ENCODE measurements around the gene KCNF1.

KCNF1 gene

DNA sequence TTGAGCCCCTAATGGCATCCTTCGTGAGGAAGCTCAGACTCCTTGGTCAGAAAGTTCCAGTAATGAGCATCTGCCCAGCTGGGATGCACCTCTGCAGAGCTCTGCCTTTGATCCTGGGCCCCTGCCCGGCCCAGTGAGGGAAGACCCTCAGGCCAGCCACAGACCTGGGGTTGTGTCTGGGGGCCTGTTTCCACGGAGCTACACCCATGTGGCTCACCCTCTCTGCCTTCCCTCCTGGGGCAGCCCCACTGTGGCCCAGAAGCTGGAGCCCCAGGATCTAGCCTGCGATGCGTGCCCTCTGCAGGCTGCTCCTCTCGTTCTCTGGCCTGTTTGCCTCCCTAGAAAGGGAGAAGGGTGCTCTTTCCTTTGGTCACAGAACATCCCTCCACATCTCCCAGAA, 9.8 kb downstream of the KCNF1 start:
- DNase-seq: no peak

DNA sequence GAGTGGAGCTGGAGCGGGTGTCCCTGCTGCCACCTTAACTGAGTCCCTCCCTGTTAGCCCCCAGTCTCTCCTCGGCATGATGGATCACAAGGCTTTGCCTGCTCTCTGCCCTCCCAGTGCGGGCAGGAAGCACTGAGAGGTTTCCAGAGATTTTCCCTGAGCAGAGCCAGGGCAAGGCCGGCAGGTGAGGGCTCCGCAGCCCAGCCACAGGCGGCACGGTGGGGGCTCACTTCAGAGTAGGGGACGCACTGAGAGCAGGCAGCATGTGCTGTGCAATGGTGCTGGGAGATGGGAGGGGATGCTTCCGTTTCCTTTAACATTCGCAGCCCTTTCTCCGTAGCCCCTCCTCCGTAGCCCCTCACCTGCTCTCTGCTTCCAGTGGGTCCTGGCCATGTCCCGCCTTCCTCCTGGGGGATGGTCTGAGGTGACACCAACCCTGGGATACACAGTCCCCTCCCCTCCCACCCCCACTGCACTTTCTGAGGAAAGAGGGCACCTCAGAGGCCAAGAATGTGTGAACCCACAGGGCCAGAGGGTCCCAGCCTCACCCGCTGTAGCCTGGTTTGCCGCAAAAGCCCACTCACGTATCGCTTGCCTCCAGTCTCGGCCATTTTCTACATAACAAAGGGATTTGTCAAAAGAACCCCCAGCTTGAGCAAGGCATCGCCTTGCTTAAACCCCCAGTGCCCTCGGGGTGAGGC, 10.7 kb downstream of the KCNF1 start:
- DNase-seq: no peak

DNA sequence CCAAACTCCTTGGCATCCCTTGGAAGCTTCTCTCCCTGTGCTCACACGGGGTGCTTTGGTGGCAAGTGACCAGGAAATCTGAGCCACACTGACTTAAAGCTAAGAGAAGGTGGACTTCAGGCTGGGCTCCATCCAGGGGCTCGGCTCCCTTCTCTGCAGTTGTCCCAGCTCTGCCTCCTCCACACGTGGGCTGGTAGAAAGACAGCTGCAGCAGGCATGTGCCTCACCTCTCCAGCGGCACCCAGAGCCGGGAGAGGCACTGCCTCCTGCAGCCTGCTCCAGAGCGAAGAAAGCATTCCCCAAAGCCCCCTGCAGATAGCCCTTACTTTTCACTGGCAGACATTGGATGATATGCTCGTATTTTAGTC, 11.3 kb downstream of the KCNF1 start:
- DNase-seq: no peak

DNA sequence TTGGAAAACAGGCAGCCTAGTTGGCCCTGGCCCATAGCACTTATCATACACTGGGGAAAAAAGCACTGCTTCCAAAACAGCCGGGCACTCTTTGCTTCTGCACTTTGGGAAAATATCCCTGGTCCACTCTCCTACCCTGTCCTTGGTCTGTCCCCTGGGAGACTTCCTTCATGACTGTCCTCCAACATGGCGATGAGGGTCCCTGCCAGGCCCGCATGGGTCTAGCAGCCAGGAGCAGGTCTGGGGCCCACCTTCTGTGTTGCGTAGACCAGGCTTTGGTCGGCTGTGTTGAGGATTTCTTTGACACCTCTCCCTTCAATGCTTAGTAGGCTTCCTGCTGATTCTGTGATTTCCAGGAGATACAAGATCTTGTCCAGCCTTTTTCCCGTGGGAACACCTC, 12.2 kb downstream of the KCNF1 start:
- no peak for DNase-seq

DNA sequence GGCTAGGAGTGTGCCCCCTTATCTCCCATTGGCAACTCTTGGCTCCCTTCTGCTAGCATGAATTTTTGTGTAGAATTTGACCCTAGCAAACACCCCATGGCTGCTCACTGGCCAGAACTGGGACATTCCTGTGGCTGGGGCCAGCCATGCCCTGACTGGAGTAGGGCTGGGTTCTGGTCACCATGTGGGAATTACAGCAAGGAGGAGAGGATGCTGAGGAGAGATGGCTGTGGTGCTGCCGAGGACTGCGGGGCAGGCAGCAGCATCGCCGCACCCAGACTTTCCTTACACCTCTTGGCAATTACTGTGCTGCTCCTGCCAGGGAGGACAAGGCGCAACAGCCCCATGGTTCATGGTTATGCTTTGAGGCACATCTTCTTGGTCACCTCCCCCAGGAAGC, 12.7 kb downstream of the KCNF1 start:
- no peak for DNase-seq

DNA sequence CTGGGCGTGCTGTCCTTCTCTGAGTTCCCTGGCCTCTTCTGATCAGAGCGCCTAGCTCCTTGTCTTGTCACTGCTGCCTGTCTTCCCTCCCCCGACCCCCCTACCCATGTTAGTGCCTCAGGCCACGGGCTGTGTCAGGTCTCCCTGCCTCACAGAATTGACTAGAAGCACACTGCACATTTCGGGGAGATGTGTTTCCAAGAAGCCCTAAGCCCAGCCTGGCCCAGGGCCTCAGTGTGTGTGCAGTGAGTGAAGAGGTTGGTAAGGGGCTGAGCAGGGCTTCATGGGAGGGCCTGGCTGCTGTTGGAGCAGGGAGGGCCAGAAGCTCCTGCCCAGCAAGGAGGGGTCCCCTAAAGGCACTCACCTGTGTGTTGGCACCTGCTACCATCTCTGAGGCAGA, 13.1 kb downstream of the KCNF1 start:
- no peak for DNase-seq

DNA sequence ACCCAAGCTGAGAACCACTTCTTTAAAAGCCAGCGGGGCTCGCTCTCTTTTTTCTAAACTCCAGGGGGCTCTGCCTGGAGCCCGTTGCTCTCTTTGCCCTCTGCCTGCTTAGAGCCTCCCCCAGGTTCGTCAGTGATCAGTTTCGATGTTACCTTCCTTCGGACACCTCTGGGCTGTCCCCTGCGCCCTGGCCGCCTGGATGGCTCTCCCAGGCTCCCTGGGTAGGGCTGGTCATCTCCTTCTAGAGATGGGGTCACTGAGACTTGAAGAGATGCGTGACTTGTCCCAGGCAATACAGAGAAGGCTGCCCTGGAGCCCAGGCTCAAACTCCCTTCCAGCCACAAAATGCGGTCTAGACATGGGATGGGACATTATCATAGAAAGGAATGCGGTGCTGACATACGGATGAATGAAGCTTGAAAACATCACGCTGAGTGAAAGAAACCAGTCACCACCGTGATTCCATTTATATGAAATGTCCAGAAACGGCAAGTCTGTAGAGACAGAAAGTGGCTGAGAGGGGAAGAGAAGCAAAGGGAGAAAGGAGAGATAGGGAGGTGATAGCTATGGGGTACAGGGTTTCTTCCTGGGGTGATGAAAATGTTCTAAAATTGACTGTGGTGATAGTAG, 14.6 kb downstream of the KCNF1 start:
- DNase-seq: no peak

DNA sequence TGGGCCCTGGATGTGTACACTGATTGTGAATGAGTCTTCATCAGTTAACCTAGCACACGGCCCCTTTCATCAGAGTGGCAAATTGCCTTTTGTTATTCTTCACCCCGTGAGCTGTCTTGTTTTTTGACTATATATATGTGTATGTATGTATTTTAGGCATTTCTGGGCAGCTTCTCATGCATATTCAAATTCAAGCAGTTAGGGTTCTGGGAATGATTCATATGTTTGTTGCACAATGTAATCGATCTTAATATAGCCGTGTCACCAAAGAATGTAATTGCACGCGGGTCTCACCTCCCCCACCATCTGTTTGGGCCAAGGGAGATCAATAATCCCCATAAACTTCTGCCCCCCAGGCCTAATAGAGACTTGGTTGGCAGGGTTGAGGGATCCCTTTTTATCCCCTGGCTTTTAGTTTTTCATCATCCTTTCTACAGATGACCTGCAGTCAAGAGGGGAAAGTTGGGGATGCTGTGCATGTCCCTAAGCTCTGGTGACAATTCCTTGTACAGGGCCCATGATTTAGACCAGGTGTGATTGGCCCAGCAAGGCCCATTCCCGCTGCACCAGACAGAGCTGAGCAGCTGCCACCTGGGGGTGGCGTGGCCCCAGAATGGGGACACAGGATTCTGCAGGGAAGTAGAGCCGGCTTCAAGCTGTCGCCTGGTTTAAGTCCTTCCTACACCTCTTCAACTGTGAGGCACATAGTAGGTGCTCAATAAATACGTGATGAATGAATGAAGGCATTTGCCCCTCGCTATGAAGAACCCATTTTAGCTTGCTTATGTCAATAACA, 19.2 kb downstream of the KCNF1 start:
- DNase-seq: no peak

DNA sequence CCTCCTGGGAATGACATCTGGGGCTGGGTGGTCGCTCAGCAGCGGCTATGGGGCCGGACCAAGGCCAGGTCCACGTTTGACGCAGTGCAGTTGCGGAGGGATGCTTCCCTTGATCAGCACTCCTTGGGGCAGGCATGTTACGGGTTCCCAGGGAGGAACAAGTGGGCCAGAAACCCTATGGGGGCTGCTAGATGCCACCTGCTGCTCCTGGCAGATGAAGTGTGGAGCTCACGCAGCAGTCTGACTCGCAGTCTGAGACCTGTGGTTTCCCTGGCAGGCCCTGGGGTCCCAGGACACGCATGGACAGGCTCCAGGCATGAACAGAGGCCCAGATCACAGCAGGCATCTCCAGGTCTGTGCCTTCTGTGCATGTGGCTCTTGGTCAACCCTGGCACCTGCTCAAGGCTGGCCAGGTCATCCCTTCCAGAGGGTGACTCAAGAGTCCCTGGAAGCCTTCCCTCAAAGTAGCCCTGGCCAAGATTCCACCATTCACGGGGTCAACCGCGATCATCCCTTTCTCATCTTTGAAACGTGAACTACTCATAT, 20.0 kb downstream of the KCNF1 start:
- no peak for DNase-seq

DNA sequence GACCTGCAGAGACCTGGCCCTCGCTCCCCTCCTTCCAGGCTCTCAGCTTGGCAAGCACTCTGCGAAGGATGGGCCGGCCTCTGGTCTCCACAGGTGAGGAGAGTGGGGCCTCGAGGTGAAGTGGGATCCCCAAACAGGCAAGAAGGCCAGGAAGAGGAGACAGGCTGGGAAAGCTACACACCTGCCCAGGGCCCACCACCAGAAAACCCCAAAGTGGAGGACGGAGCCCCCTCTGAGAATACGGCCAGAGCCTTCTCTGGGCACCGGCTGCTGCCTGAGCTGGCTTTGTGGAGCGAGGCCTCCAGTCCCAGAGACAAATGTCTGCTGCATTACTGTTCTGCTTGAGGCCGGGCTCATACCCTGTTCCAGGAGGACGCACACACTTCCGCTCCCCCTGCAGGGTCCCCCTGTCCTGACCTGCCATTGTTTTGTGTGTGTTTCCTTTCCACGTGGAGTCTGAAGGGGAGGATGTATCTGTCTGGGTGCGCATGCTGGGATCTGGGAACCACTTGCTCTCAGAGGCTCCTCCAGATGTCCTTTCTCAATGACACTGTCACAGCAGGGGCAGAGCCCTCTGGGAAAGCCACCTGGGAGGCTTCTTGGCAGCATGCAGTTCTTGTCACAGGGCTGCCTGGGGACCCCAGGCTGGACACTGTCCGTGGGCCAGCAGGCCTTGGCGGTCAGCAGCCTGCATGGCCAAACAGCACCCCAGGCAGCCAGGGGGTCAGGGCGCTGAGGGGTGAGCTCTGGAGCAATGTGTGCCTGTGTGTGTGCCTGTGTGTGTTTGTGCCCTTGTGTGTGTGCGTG, 20.8 kb downstream of the KCNF1 start:
- no peak for DNase-seq

DNA sequence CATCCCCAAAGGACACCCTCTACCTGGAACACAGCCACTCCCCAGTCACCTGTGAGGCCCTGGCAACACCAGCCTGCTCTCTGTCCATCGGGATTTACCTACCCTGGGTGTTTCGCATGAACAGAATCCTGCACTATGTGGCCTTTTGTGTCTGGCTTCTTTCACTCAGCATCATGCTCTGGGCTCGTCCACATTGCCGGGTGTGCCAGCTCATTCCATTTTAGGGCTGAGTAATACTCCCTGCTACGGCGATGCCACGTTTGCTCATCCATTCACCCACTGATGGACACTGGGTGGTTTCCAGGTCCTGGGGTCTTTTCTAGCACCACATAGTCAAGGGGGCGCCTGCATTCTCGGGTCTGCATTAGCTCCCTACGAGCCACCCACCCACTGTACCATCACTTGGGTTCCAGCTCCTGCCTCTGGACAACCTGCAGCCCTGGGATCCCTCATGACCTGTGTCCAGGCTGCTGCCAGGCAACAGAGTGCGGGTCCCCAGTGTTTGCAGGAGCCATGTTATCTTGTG, 22.0 kb downstream of the KCNF1 start:
- no peak for DNase-seq

DNA sequence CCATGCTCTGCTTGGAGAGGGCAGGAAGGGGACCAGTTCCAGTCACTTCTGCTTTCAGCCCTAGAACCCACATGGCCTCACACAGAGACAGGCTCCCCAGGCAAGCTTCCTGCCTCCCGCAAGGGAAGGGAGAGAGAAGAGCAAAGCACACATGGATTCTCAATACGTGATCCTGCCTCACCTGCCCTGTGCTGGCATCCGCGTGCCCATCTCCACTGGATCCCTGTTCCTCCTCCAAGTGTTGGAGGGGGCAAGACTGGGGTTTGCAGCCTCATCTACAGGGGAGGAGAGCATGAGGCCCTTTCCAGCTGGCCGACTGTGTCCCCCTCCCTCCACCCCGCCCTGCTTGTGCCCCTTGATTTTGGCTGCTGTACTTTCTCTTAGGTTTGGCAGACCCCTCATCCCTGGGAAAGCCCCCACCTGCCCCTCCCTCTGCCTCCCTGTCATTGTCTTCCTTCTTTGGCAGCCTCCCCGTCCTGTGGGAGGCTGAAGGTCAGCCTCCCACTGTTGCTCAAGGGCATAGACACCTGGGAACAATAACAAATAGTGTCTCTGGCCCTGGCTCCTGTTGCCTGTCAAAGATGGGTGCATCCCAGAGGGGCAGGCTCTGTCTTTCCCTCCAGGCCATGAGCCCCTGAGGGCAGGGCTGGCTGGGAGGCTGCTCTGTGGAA, 22.7 kb downstream of the KCNF1 start:
- no peak for DNase-seq

DNA sequence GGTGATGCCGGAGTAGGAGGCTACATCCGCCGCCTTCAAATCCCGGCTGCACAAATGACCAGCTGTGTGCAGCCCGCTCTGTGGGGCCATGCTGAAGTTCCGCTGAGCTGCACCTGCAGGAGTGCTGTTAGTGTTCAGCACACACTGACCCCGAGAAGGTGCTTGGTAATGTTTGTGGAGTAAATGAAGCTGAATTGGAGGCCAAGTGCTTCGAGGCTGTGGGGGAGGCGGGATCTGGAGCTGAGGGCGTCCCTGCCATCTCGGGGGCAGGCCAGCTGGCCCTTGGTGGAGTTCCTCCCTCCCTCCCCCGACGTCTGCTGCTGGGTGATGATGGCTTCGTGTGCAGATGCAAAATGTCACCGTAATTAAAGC, 23.2 kb downstream of the KCNF1 start:
- DNase-seq: no peak

DNA sequence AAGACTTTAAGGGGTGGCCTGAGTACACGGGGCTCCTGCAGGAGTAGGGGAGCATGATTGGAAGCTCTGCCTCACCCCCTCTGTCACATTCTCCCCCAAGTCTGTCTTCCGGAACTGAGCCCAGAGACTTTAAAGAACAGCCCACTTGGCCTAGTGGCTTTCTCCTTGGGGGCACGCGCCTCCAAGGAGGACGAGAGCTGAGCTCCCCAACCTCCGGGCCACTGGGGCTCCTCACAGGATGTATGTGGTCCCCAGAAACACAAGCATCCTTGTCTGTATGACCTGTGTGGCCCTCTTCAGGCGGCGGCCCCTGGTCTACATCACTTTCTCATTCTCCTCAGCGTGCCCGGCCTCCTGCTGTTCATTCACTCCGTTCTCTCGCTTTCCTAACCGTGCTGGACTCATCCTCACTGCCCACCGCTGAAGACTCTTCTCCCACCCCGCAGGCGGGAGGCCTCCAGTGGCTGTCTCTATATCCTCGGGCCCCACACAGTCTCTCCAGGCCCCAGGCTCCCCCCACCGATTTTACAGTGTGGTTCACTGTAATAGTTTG, 23.7 kb downstream of the KCNF1 start:
- no peak for DNase-seq

DNA sequence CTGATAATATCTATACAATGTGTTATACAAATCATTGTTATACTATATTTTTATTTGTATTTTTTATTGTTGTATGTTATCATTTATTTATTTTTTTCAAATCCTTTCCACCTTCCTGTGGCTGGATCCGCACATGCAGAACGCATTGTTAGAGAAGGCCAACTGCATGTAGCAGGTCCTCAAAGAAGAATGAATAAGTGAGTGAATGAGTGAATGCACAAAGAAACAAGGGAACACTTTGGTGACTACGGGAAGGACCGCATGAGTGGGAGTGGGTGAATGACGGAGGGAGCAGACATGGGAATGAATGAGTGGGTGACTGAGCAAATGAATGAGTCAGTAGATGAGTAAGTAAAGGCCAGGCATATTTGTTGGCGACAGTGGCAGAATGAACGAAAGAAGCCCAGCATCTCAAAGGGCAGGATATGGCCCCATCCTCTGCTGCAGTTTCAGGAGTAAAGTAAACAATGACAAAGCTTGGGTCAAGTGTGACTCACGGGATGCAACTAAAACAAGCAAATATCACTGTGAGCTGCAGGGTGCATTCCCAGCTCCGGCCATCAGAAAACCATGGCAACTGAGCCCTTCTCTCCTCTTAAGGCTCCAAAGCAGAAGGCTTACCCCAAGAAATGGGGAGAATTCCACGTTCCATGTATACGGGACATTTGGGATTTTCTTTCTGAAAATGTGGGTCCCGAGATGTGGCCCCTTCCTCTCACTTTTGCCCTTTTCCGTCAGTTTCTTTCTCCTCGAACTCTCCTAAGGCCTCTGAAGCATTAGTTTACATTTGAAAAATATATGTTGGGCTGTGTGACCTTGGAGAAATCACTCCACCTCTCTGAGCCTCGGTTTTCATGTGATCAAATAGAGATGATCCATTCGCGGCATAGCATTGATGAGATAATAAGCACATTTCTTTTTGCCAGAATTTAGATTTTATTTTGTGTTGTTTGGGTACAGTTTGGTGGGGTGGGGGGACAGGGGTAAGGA, 24.5 kb downstream of the KCNF1 start:
- DNase-seq: no peak

DNA sequence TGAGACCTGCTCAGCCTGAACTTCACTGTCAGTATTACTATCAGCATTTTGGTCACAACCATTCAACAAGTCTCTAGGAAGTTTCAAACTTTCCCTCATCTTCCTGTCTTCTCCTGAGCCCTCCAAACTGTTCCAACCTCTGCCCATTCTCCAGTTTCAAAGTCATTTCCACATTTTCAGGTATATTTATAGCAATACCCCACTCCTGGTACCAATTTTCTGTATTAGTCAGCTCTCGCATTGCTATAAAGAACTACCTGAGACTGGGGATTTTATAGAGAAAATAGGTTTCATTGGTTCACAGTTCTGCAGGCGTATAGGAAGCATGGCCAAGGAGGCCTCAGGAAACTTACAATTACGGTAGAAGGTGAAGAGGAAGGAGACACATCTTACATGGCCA, 27.3 kb downstream of the KCNF1 start:
- DNase-seq: no peak

DNA sequence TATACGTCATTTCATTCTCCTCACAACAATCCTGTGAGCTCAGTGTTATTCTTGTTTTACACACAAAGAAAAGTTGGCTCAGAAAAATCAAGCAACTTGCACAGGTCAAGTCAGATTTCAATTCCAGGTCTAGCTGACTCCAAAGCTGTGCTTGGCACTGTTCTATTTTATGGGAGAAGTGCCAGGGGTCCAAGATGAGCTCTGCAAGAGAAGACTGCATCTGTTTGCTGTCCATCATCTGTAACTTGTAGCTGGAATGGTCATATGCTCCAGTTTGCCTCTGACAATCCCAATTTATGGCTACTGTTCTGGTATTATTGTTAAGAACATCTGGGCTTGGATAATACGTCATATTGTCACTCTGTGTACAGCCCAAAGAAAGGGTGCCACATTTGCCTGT, 28.9 kb downstream of the KCNF1 start:
- DNase-seq: no peak

DNA sequence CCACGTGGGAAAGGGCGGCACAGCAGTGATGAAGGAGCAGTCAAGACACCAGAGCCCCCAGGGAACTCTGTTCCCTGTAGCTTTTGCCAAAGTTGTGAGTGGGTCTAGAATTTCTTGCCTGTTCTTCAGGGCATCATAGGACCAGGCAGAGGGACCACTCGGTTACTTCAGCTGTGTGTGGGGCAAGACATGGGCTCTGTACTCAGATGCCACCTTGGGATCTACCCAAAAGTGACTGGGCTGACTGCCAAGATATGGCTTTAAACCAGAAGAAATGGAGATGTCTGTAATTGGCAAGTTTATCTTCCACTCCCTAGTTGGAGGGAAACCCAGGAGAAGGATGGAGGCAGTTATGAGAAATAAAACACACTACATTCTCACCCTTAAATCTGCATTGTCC, 29.6 kb downstream of the KCNF1 start:
- no peak for DNase-seq

DNA sequence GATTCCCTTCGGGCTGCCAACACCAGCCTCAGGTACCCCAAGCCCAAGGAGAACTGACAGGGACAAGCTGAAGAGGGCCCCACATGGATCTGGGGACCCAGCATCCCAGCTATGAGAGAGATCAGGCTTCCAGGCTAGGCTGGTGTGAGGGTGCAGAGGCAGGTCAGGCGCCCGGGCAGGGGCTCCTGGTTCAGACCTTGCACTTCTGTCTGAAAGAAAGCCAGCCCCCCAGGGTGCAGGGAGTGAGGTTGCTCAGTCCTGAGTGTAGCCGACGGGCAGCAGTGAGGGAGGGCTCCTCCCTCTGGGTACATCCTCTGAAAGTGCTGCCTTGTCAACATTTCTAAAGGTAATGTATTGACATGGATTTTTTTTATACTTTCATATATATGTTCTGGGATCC, 33.1 kb downstream of the KCNF1 start:
- no peak for DNase-seq

DNA sequence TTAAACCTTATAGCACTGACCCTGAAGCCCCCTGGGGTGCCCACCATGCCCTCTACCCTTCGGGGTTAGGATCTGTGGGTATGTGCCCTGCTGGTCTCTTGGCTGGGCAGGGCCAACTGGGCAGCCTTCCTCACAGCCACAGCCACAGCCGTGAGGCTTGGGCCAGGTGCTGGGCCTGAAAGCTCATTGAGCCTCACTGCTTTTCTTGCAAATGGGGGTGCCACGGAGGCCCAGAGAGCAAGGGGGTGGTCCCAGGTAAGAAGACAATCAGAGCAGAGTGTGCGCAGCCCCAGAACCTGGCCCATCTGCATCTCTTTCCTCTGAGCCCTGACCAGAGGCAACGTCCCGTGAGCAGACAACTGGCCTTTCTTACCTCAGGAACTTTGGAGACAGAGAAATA, 34.7 kb downstream of the KCNF1 start:
- no peak for DNase-seq

DNA sequence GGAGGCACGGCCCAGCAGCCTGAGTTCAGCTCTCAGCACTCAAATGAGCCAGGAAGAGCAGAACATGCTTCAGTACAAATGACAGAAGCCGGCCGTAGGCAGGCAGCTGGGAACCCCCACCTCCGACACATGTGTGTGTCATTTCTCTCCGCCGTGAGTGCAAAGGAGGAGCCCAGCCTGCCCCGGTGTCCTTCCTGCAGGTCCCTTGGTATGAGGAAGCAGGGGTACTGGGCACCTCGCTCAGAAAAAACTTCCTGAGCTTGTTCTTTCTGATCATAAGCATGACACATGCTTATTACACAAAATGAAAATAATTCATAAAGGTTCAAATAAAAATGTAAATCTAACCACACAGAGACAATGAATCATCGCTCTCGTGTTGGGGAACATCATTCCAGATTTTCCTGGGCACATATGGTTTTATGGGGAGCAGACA, 35.3 kb downstream of the KCNF1 start:
- no peak for DNase-seq
